C4-2B (cell line): Measurements from ENCODE around the gene IGSF6.
"Not testable (repeated sequence)": the region's sequence is repeated elsewhere in the genome, so short reads cannot be mapped to it uniquely, and the experiment has no call there.

Experiments
- H3K27ac ChIP-seq: fragments of 450-650 bp; 2 replicates; pipeline ENCODE4 v1.5.1; 2017
- CTCF ChIP-seq: fragments of 450-650 bp; conservative IDR thresholded peaks from 2 replicates; pipeline ENCODE4 v1.5.1; 2017; ENCODE audit warnings: mild to moderate bottlenecking
- ZFX ChIP-seq: fragments of 450-650 bp; IDR thresholded peaks from 2 replicates; pipeline ENCODE4 v1.6.1; 2017

Gene IGSF6

GRCh38 chr16:21629616-21630539 lies 22.5 kb downstream of the IGSF6 start:
- H3K27ac ChIP-seq = not testable (repeated sequence)

GRCh38 chr16:21628772-21629171 lies 23.6 kb downstream of the IGSF6 start:
- TF ChIP-seq CTCF = no peak
- no peak for TF ChIP-seq ZFX
- no peak overlapping the region for H3K27ac ChIP-seq

GRCh38 chr16:21628121-21628726 lies 24.2 kb downstream of the IGSF6 start:
- TF ChIP-seq CTCF (no peak), ZFX (no peak)
- no peak overlapping the region for H3K27ac ChIP-seq

GRCh38 chr16:21626659-21627277 lies 25.6 kb downstream of the IGSF6 start:
- TF ChIP-seq CTCF (no peak), ZFX (no peak)
- no peak overlapping the region for H3K27ac ChIP-seq

GRCh38 chr16:21625026-21625425 lies 27.4 kb downstream of the IGSF6 start:
- no peak for TF ChIP-seq CTCF
- TF ChIP-seq ZFX = no peak
- no peak overlapping the region for H3K27ac ChIP-seq

GRCh38 chr16:21622545-21622944 lies 29.9 kb downstream of the IGSF6 start:
- TF ChIP-seq ZFX (no peak), CTCF (no peak)
- no peak overlapping the region for H3K27ac ChIP-seq

- TF ChIP-seq CTCF = no peak
- TF ChIP-seq ZFX = no peak
- no peak overlapping the region for H3K27ac ChIP-seq
Observed at GRCh38 chr16:21620592-21620991, 31.8 kb downstream of the IGSF6 start.
